Dendritic cell treated with granulocyte-macrophage colony-stimulating factor and Interleukin-4, amounts not matched to agents 40 ng/mL and 50 ng/mL, for 4 days (primary cell): ENCODE measurements around the gene C3orf33.

Experiments
- H3K27ac Mint-ChIP-seq: one replicate; pipeline ENCODE4 v1.8.0; 2022; ENCODE audit warnings: mild to moderate bottlenecking, mixed read lengths
- H3K27me3 Mint-ChIP-seq: one replicate; pipeline ENCODE4 v1.8.0; 2022; ENCODE audit warnings: mild to moderate bottlenecking, mixed read lengths
- H3K36me3 Mint-ChIP-seq: one replicate; pipeline ENCODE4 v1.8.0; 2022; ENCODE audit warnings: low read depth, mixed read lengths
- H3K4me1 Mint-ChIP-seq: one replicate; pipeline ENCODE4 v1.8.0; 2022; ENCODE audit warnings: low read depth, mixed read lengths
- H3K4me3 Mint-ChIP-seq: one replicate; pipeline ENCODE4 v1.8.0; 2022; ENCODE audit warnings: mild to moderate bottlenecking, moderate library complexity, mixed read lengths
- H3K9me3 Mint-ChIP-seq: one replicate; pipeline ENCODE4 v1.8.0; 2022; ENCODE audit warnings: mixed read lengths
- intact Hi-C: fragments of 100-400 bp; cut with micrococcal nuclease; formaldehyde crosslinking; loops from one replicate; pipeline ENCODE4 v1.15.0; 2022

The C3orf33 gene

GRCh38 chr3:155763870-155764463, 42.1 kb downstream of the C3orf33 start:
- no peaks in the 10 kb centered on the region for H3K4me1 Mint-ChIP-seq
- H3K9me3 Mint-ChIP-seq = no peaks in the 10 kb centered on the region
- no peak overlapping the region for H3K27ac Mint-ChIP-seq
- no peaks in the 10 kb centered on the region for H3K36me3 Mint-ChIP-seq
- H3K4me3 Mint-ChIP-seq = no peak overlapping the region
- intact Hi-C loops = no loop called here
- H3K27me3 Mint-ChIP-seq = no peaks in the 10 kb centered on the region

GRCh38 chr3:155760653-155761052, 45.4 kb downstream of the C3orf33 start:
- no peaks in the 10 kb centered on the region for H3K4me1 Mint-ChIP-seq
- H3K27ac Mint-ChIP-seq = no peak overlapping the region
- no peak overlapping the region for H3K4me3 Mint-ChIP-seq
- H3K27me3 Mint-ChIP-seq = no peaks in the 10 kb centered on the region
- no peaks in the 10 kb centered on the region for H3K36me3 Mint-ChIP-seq
- no peaks in the 10 kb centered on the region for H3K9me3 Mint-ChIP-seq
- intact Hi-C loops = no loop called here

- Mint-ChIP-seq H3K27me3 (no peaks in the 10 kb centered on the region), H3K9me3 (no peaks in the 10 kb centered on the region), H3K4me1 (no peaks in the 10 kb centered on the region), H3K36me3 (no peaks in the 10 kb centered on the region), H3K4me3 (no peak overlapping the region), H3K27ac (no peak overlapping the region)
- intact Hi-C loops = no loop called here
Observed at GRCh38 chr3:155757577-155757976, 48.5 kb downstream of the C3orf33 start.

GRCh38 chr3:155753038-155753639, 52.9 kb downstream of the C3orf33 start:
- intact Hi-C loops = loop anchor here (5.0 kb wide), 1 partner anchor 109 kb away; no protein-coding TSS in a partner anchor
- H3K27me3 Mint-ChIP-seq = peaks cover under 1% of the 10 kb centered on the region
- no peak overlapping the region for H3K27ac Mint-ChIP-seq

GRCh38 chr3:155748611-155749365, 57.3 kb downstream of the C3orf33 start:
- intact Hi-C loops = no loop called here
- Mint-ChIP-seq H3K4me3 (no peak overlapping the region), H3K27ac (no peak overlapping the region), H3K36me3 (peaks cover 6% of the 10 kb centered on the region), H3K27me3 (peaks cover 43% of the 10 kb centered on the region), H3K4me1 (peaks cover 21% of the 10 kb centered on the region), H3K9me3 (no peaks in the 10 kb centered on the region)

More at GRCh38 chr3:155753038-155753639, 52.9 kb downstream of the C3orf33 start:
- H3K9me3 Mint-ChIP-seq = no peaks in the 10 kb centered on the region
- no peaks in the 10 kb centered on the region for H3K36me3 Mint-ChIP-seq
- no peaks in the 10 kb centered on the region for H3K4me1 Mint-ChIP-seq
- H3K4me3 Mint-ChIP-seq = no peak overlapping the region

- Mint-ChIP-seq H3K9me3 (no peaks in the 10 kb centered on the region), H3K27ac (no peak overlapping the region), H3K4me3 (no peak overlapping the region), H3K27me3 (peaks cover 52% of the 10 kb centered on the region), H3K36me3 (peaks cover 6% of the 10 kb centered on the region), H3K4me1 (peaks cover 23% of the 10 kb centered on the region)
- intact Hi-C loops = no loop called here
Observed at GRCh38 chr3:155747946-155748290, 58.2 kb downstream of the C3orf33 start.

GRCh38 chr3:155747286-155747945, 58.7 kb downstream of the C3orf33 start:
- Mint-ChIP-seq H3K27me3 (peaks cover 57% of the 10 kb centered on the region), H3K4me3 (no peak overlapping the region), H3K36me3 (peaks cover 6% of the 10 kb centered on the region), H3K9me3 (no peaks in the 10 kb centered on the region), H3K4me1 (peaks cover 23% of the 10 kb centered on the region), H3K27ac (no peak overlapping the region)
- intact Hi-C loops = no loop called here

GRCh38 chr3:155746703-155747102, 59.4 kb downstream of the C3orf33 start:
- Mint-ChIP-seq H3K9me3 (no peaks in the 10 kb centered on the region), H3K4me1 (peaks cover 23% of the 10 kb centered on the region), H3K4me3 (no peak overlapping the region), H3K27me3 (peaks cover 59% of the 10 kb centered on the region), H3K27ac (no peak overlapping the region), H3K36me3 (peaks cover 6% of the 10 kb centered on the region)
- intact Hi-C loops = no loop called here

GRCh38 chr3:155745795-155746550, 60.1 kb downstream of the C3orf33 start:
- intact Hi-C loops = no loop called here
- H3K4me1 Mint-ChIP-seq = peaks cover 23% of the 10 kb centered on the region
- peaks cover 61% of the 10 kb centered on the region for H3K27me3 Mint-ChIP-seq
- H3K27ac Mint-ChIP-seq = no peak overlapping the region
- no peak overlapping the region for H3K4me3 Mint-ChIP-seq
- no peaks in the 10 kb centered on the region for H3K9me3 Mint-ChIP-seq
- peaks cover 6% of the 10 kb centered on the region for H3K36me3 Mint-ChIP-seq

GRCh38 chr3:155744626-155745324, 61.3 kb downstream of the C3orf33 start, which contains the start of gene PLCH1:
Gene PLCH1 (minus strand): TSS chr3:155745071. CDS start chr3:155704224, 40,847 bp downstream.
- Mint-ChIP-seq H3K36me3 (peaks cover 6% of the 10 kb centered on the region), H3K27me3 (peaks cover 63% of the 10 kb centered on the region), H3K9me3 (no peaks in the 10 kb centered on the region), H3K4me1 (peaks cover 23% of the 10 kb centered on the region), H3K4me3 (peak within 1 kb of the TSS; percentile 83), H3K27ac (peak within 1 kb of the TSS; percentile 70)
- intact Hi-C loops = no loop called here

GRCh38 chr3:155744010-155744625, 62.0 kb downstream of the C3orf33 start:
- Mint-ChIP-seq H3K27me3 (peaks cover 64% of the 10 kb centered on the region), H3K27ac (peak overlapping the region; percentile 70), H3K4me3 (peak overlapping the region; percentile 83), H3K4me1 (peaks cover 23% of the 10 kb centered on the region), H3K36me3 (peaks cover 6% of the 10 kb centered on the region), H3K9me3 (no peaks in the 10 kb centered on the region)
- intact Hi-C loops = no loop called here

GRCh38 chr3:155743606-155744005, 62.5 kb downstream of the C3orf33 start:
- Mint-ChIP-seq H3K9me3 (no peaks in the 10 kb centered on the region), H3K27ac (no peak overlapping the region), H3K36me3 (peaks cover 6% of the 10 kb centered on the region), H3K4me1 (peaks cover 23% of the 10 kb centered on the region), H3K27me3 (peaks cover 64% of the 10 kb centered on the region), H3K4me3 (peak overlapping the region; percentile 83)
- intact Hi-C loops = no loop called here
